GM19438 (cell line): Measurements from ENCODE around the gene KRTAP5-5.
"Not testable (repeated sequence)": the region's sequence is repeated elsewhere in the genome, so short reads cannot be mapped to it uniquely, and the experiment has no call there.

Experiments used
- ATAC-seq: cut with Tn5 transposase; IDR thresholded peaks from one replicate; pipeline ENCODE4 v1.9.1; 2021; ENCODE audit warnings: low read depth; ENCODE audit not compliant: unreplicated experiment

The KRTAP5-5 gene

GRCh38 chr11:1654388-1655167 lies 25.0 kb downstream of the KRTAP5-5 start:
- ATAC-seq = no peak

- ATAC-seq = no peak
Measured at GRCh38 chr11:1655168-1656060, 25.8 kb downstream of the KRTAP5-5 start.

GRCh38 chr11:1656061-1656441 lies 26.5 kb downstream of the KRTAP5-5 start:
- no peak for ATAC-seq

GRCh38 chr11:1656670-1657069 lies 27.1 kb downstream of the KRTAP5-5 start:
- no peak for ATAC-seq

GRCh38 chr11:1659506-1659905 lies 29.9 kb downstream of the KRTAP5-5 start:
- no peak for ATAC-seq

- ATAC-seq = no peak
Measured at GRCh38 chr11:1660111-1660867, 30.7 kb downstream of the KRTAP5-5 start.

GRCh38 chr11:1661454-1662269 lies 32.1 kb downstream of the KRTAP5-5 start:
- not testable (repeated sequence) for ATAC-seq

GRCh38 chr11:1662699-1663283 lies 33.2 kb downstream of the KRTAP5-5 start:
- not testable (repeated sequence) for ATAC-seq

GRCh38 chr11:1665313-1665712 lies 35.7 kb downstream of the KRTAP5-5 start:
- no peak for ATAC-seq

GRCh38 chr11:1667121-1667850 lies 37.7 kb downstream of the KRTAP5-5 start:
- ATAC-seq = no peak

- no peak for ATAC-seq
Measured at GRCh38 chr11:1667906-1668305, 38.3 kb downstream of the KRTAP5-5 start.

GRCh38 chr11:1668911-1669473 lies 39.4 kb downstream of the KRTAP5-5 start:
- no peak for ATAC-seq

- no peak for ATAC-seq
Measured at GRCh38 chr11:1669546-1670218, 40.1 kb downstream of the KRTAP5-5 start.

GRCh38 chr11:1670457-1670856 lies 40.9 kb downstream of the KRTAP5-5 start:
- ATAC-seq = not testable (repeated sequence)

GRCh38 chr11:1670905-1671371 lies 41.4 kb downstream of the KRTAP5-5 start:
- ATAC-seq = no peak

GRCh38 chr11:1671658-1672057 lies 42.1 kb downstream of the KRTAP5-5 start:
- no peak for ATAC-seq

GRCh38 chr11:1672613-1673350 lies 43.2 kb downstream of the KRTAP5-5 start:
- ATAC-seq = no peak
